A549 (cell line): ENCODE measurements around the gene VANGL1.

Experiments used
- CBX8 ChIP-seq: fragments of 200-600 bp; sonication (generic); IDR thresholded peaks from 2 replicates; pipeline ENCODE4 v1.6.1; 2016
- EHMT2 ChIP-seq: fragments of 200-600 bp; sonication (generic); IDR thresholded peaks from 2 replicates; pipeline ENCODE4 v1.6.1; 2016; ENCODE audit warnings: antibody characterized with exemption, low read depth, mild to moderate bottlenecking, moderate library complexity
- POLR2A ChIP-seq: IDR thresholded peaks from 2 replicates; pipeline ENCODE4 v1.6.1; 2012; ENCODE audit warnings: mild to moderate bottlenecking, low read length
- SMC3 ChIP-seq: fragments of >200 bp; sonication (Bioruptor Twin); formaldehyde crosslinking; IDR thresholded peaks from 3 replicates; pipeline ENCODE4 v1.6.1; 2018; ENCODE audit warnings: inconsistent platforms
- ZFP36 ChIP-seq: fragments of 450-650 bp; IDR thresholded peaks from 2 replicates; pipeline ENCODE4 v1.6.1; 2014; ENCODE audit warnings: borderline replicate concordance; ENCODE audit not compliant: partially characterized antibody
- TF ChIP-seq, protein P1 (sequence below): fragments of >200 bp; sonication (Bioruptor Twin); formaldehyde crosslinking; IDR thresholded peaks from 3 replicates; pipeline ENCODE4 v1.5.1; 2016

GRCh38 chr1:115596080-115596780 lies 45.5 kb upstream of the VANGL1 start:
- TF ChIP-seq SMC3: no peak
- no peak for TF ChIP-seq EHMT2
- TF ChIP-seq, protein P1, sequence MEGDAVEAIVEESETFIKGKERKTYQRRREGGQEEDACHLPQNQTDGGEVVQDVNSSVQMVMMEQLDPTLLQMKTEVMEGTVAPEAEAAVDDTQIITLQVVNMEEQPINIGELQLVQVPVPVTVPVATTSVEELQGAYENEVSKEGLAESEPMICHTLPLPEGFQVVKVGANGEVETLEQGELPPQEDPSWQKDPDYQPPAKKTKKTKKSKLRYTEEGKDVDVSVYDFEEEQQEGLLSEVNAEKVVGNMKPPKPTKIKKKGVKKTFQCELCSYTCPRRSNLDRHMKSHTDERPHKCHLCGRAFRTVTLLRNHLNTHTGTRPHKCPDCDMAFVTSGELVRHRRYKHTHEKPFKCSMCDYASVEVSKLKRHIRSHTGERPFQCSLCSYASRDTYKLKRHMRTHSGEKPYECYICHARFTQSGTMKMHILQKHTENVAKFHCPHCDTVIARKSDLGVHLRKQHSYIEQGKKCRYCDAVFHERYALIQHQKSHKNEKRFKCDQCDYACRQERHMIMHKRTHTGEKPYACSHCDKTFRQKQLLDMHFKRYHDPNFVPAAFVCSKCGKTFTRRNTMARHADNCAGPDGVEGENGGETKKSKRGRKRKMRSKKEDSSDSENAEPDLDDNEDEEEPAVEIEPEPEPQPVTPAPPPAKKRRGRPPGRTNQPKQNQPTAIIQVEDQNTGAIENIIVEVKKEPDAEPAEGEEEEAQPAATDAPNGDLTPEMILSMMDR: no peak
- TF ChIP-seq CBX8: no peak
- TF ChIP-seq POLR2A: no peak
- no peak for TF ChIP-seq ZFP36
